Small intestine (tissue), 7 donors: Measurements from ENCODE around the gene PTAFR. TPM values are rescaled to one million over a fixed set of nuclear protein-coding genes. Genes with fewer than 3 reads are reported as not detected.

ENCODE experiments used
- DNase-seq, 2 donors: peaks; one replicate each; pipeline versions ENCODE4 v3.0.0 to v3.0.0-alpha.2; 2013
- FAIRE-seq: peaks from 2 replicates; lab custom pipeline; 2012; peaks lifted over from hg19 to GRCh38; lab: Jason Lieb, UNC
- H3K27ac ChIP-seq, 3 donors: one replicate each; pipeline ENCODE4 v1.5.1; 2013; ENCODE audit warnings: low read length in 2 of 3, mild to moderate bottlenecking in 2 of 3, control low read depth in 1 of 3, inconsistent platforms in 1 of 3, low read depth in 1 of 3, moderate library complexity in 1 of 3
- H3K27me3 ChIP-seq, 3 donors: one replicate each; pipeline ENCODE4 v1.6.1; 2013; ENCODE audit warnings: low read length in 3 of 3, inconsistent platforms in 1 of 3; ENCODE audit not compliant: control insufficient read depth in 3 of 3, insufficient read depth in 3 of 3
- H3K36me3 ChIP-seq, 3 donors: one replicate each; pipeline ENCODE4 v1.6.1; 2013; ENCODE audit warnings: low read length in 3 of 3, inconsistent platforms in 1 of 3, low read depth in 1 of 3, mild to moderate bottlenecking in 1 of 3, moderate library complexity in 1 of 3; ENCODE audit not compliant: control insufficient read depth in 3 of 3, insufficient read depth in 2 of 3
- H3K4me1 ChIP-seq, 3 donors: one replicate each; pipeline ENCODE4 v1.6.1; 2013; ENCODE audit warnings: low read length in 2 of 3, inconsistent platforms in 1 of 3, low read depth in 1 of 3, mild to moderate bottlenecking in 1 of 3, moderate library complexity in 1 of 3; ENCODE audit not compliant: control insufficient read depth in 3 of 3, insufficient read depth in 2 of 3
- H3K4me3 ChIP-seq, 3 donors: one replicate each; pipeline ENCODE4 v1.5.1; 2013; ENCODE audit warnings: low read length in 3 of 3, control low read depth in 1 of 3, inconsistent platforms in 1 of 3, low read depth in 1 of 3, mild to moderate bottlenecking in 1 of 3, moderate library complexity in 1 of 3
- H3K9me3 ChIP-seq, 2 donors: one replicate each; pipeline ENCODE4 v1.6.1; 2013; ENCODE audit warnings: low read depth in 1 of 2, low read length in 1 of 2; ENCODE audit not compliant: control insufficient read depth in 2 of 2, insufficient read depth in 1 of 2
- WGBS, 3 donors: extraction: QIAGEN DNeasy Blood & Tissue Kit; methylation state at CpG; one replicate each; pipeline ENCODE4 v1.1.7; 2013; 5-methylcytosine and 5-hydroxymethylcytosine counted together
- polyA plus RNA-seq, 4 donors: library from polyadenylated mRNA; stranded (reverse) in 3 of 4; unstranded in 1 of 4; fragments of 200-250 nt in 3 of 4; fragments of 120-200 nt in 1 of 4; gene quantifications; one replicate each; pipeline versions ENCODE4 v1.2.1 to v1.2.3, GENCODE V29; 2013
- donor health status: healthy with polysubstance abuse.
- donor health status: control.
- donor health status: control.
- donor health status: Bipolar disorder and iron deficiency.
- donor health status: healthy.

Gene PTAFR
- polyA plus RNA-seq, 4 donors, result 1.1 to 5.2 (median 2.6) TPM

- Histone ChIP-seq H3K27me3 (no peaks in the 10 kb centered on the region), H3K27ac (peak overlapping the region in 2 of 3 donors; percentile 72 to 81), H3K4me1 (peaks cover 0 to 30% (median 6%) of the 10 kb centered on the region in 3 donors), H3K36me3 (no peaks in the 10 kb centered on the region), H3K9me3 (no peaks in the 10 kb centered on the region), H3K4me3 (no peak overlapping the region)
- FAIRE-seq (no peak), DNase-seq (peak; percentile 81 to 82)
- 5 to 18% (median 8%) methylated on average over 8 of the region's 8 CpGs for WGBS, 3 donors
Observed at GRCh38 chr1:28172713-28173150, 3.8 kb downstream of the PTAFR start.

GRCh38 chr1:28171246-28171645 lies 5.2 kb downstream of the PTAFR start:
- FAIRE-seq (no peak), DNase-seq (no peak)
- no peak overlapping the region for H3K4me3 ChIP-seq
- WGBS, 3 donors, result 77 to 81% (median 81%) methylated on average over 7 of the region's 7 CpGs
- H3K36me3 ChIP-seq, result no peaks in the 10 kb centered on the region
- no peak overlapping the region for H3K27ac ChIP-seq
- H3K4me1 ChIP-seq, result peaks cover 0 to 30% (median 6%) of the 10 kb centered on the region in 3 donors
- no peaks in the 10 kb centered on the region for H3K9me3 ChIP-seq
- H3K27me3 ChIP-seq, result no peaks in the 10 kb centered on the region

- DNase-seq, result no peak
- no peak for FAIRE-seq
- Histone ChIP-seq H3K9me3 (no peaks in the 10 kb centered on the region), H3K27ac (no peak overlapping the region), H3K4me1 (peaks cover 0 to 30% (median 6%) of the 10 kb centered on the region in 3 donors), H3K4me3 (no peak overlapping the region), H3K36me3 (no peaks in the 10 kb centered on the region), H3K27me3 (no peaks in the 10 kb centered on the region)
- 94% methylated on average over 2 of the region's 2 CpGs for whole genome bisulfite sequencing, 3 donors
Observed at GRCh38 chr1:28170001-28170596, 6.4 kb downstream of the PTAFR start.

- FAIRE-seq, result no peak
- no peak for DNase-seq
- Histone ChIP-seq H3K27me3 (no peaks in the 10 kb centered on the region), H3K27ac (peak overlapping the region in 1 of 3 donors; percentile 22), H3K9me3 (no peaks in the 10 kb centered on the region), H3K4me1 (peaks cover 0 to 18% (median 7%) of the 10 kb centered on the region in 3 donors), H3K36me3 (peaks cover 0 to 2% (median 0%) of the 10 kb centered on the region in 3 donors), H3K4me3 (no peak overlapping the region)
- 51 to 61% (median 52%) methylated on average over 4 of the region's 4 CpGs for WGBS, 3 donors
Observed at GRCh38 chr1:28163496-28164161, 12.9 kb downstream of the PTAFR start.

- Histone ChIP-seq H3K4me1 (peaks cover 0 to 18% (median 7%) of the 10 kb centered on the region in 3 donors), H3K36me3 (peaks cover 0 to 2% (median 0%) of the 10 kb centered on the region in 3 donors), H3K27ac (peak overlapping the region in 1 of 3 donors; percentile 14), H3K9me3 (no peaks in the 10 kb centered on the region), H3K27me3 (no peaks in the 10 kb centered on the region), H3K4me3 (no peak overlapping the region)
- no peak for DNase-seq
- FAIRE-seq, result no peak
- WGBS, 3 donors, result 84 to 90% (median 87%) methylated on average over 7 of the region's 7 CpGs
Observed at GRCh38 chr1:28162151-28162550, 14.3 kb downstream of the PTAFR start.

- Histone ChIP-seq H3K27ac (peak overlapping the region in 1 of 3 donors; percentile 14), H3K36me3 (peaks cover 0 to 2% (median 0%) of the 10 kb centered on the region in 3 donors), H3K4me3 (no peak overlapping the region), H3K27me3 (no peaks in the 10 kb centered on the region), H3K4me1 (peaks cover 0 to 18% (median 7%) of the 10 kb centered on the region in 3 donors), H3K9me3 (no peaks in the 10 kb centered on the region)
- DNase-seq (no peak), FAIRE-seq (no peak)
- WGBS, 3 donors, result 86 to 87% (median 86%) methylated on average over 3 of the region's 3 CpGs
Observed at GRCh38 chr1:28161751-28162150, 14.7 kb downstream of the PTAFR start.

- Histone ChIP-seq H3K27ac (peak overlapping the region in 2 of 3 donors; percentile 44 to 73), H3K36me3 (peaks cover 0 to 2% (median 0%) of the 10 kb centered on the region in 3 donors), H3K4me1 (peaks cover 0 to 18% (median 7%) of the 10 kb centered on the region in 3 donors), H3K9me3 (no peaks in the 10 kb centered on the region), H3K27me3 (no peaks in the 10 kb centered on the region), H3K4me3 (no peak overlapping the region)
- WGBS, 3 donors, result 61 to 89% (median 84%) methylated on average over 5 of the region's 5 CpGs
- DNase-seq (no peak), FAIRE-seq (no peak)
Observed at GRCh38 chr1:28160782-28161266, 15.7 kb downstream of the PTAFR start.

- peaks cover 0 to 2% (median 0%) of the 10 kb centered on the region in 3 donors for H3K36me3 ChIP-seq
- H3K4me1 ChIP-seq, result peaks cover 0 to 18% (median 10%) of the 10 kb centered on the region in 3 donors
- no peaks in the 10 kb centered on the region for H3K9me3 ChIP-seq
- FAIRE-seq (no peak), DNase-seq (no peak)
- H3K27me3 ChIP-seq, result no peaks in the 10 kb centered on the region
- H3K4me3 ChIP-seq, result no peak overlapping the region
- H3K27ac ChIP-seq, result no peak overlapping the region
- 82 to 94% (median 92%) methylated on average over 7 of the region's 7 CpGs for WGBS, 3 donors
Observed at GRCh38 chr1:28159680-28160079, 16.8 kb downstream of the PTAFR start.
